ENCODE data around the gene ANAPC2.

ANAPC2 gene

DNA sequence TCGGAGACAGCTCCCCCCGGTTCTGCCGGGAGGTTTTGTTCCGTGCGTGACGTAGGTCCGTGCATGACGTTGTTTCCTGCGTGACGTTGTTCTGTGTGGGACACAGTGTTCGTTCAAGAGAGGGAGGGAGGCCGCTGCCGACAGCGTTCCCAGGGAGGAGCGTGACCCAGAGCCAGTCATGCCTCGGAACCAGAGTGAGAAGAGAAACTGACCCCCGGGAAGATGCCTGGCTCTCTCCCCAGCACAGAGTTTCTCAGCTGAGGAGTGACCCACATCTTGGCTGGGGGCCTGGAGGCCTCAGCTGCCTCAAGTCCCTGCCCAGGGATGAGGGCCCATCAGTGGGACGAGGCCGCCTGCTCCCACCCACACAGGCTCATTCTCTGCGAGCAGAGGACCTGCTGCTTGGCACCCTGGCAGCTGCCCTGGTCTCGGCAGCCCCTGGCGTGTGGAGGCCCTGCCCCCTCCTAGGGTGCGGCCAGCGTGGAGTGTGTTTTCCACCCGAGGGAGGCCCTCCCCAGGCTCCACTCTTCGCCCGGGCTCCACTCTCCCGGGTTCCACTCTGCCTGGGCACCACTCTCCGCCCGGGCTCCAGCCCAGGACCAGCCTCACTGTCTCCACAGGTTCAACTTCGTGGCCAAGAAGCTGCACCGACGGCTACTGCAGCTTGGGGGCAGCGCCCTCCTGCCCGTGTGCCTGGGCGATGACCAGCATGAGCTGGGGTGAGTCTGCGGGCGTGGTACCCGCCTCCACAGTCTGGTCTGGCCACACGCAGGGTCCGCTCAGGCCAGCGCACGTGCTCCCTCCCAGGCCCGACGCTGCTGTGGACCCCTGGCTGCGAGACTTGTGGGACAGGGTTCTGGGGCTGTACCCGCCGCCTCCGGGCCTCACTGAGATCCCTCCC is 25.1 kb upstream of the ANAPC2 start:
- DNase-seq: no peak

DNA sequence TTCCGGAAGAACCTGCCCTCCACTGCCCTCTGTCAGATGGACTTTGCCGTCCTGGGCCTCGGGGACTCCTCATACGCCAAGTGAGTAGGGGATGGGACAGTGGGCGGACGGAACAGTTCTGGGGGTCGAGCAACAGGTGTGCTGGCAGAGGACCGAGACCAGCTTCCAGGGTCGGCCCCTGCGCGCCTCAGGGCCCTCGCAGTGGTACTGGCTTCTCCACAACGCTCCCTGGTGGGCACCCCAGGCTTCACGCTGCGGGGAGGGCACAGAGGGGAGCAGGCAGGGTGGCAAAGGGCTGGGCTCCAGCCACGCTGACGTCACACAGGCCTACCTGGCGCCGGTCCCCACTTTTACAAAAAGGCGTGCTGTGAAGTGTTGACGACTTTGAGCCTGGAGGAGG is 24.2 kb upstream of the ANAPC2 start:
- DNase-seq: no peak

DNA sequence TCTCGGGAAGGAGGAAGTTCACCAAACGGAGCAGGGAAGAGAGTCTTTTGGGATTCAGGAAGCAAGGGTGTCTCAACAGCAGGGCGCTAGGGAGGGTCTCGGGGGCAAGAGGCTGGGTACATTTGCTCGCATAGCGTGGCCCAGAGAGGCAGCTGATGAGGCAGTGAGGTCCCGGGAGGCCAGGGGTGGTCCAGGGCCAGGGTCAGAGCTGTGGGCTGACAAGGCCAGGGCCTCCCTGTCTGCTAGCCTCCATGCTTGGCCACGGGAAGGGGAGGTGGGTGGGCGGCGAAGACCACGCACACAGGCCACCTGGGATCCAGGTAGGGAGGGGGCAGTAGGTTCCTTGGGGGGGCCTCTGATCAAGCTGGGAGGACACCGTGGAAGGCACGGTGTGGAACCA is 23.2 kb upstream of the ANAPC2 start:
- DNase-seq: no peak

DNA sequence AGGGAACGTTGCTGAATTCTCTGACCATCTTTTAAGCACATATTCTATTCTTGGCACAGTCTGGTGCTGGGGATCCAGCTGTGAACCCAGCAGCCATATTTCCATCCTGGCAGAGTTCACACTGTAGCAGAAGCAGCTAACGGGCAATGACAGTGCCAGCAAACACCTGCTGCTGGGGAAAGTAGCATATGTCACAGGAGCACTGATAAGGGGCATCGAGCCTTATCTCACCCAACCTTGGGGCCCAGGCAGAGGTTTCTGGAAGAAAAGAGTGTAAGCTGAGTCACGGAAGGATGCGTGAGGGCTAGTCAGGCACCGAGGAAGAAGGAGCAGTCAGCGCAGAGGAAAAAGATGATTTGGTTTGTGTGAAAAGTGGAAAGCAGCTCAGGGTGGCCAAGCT is 18.2 kb upstream of the ANAPC2 start:
- no peak for DNase-seq

DNA sequence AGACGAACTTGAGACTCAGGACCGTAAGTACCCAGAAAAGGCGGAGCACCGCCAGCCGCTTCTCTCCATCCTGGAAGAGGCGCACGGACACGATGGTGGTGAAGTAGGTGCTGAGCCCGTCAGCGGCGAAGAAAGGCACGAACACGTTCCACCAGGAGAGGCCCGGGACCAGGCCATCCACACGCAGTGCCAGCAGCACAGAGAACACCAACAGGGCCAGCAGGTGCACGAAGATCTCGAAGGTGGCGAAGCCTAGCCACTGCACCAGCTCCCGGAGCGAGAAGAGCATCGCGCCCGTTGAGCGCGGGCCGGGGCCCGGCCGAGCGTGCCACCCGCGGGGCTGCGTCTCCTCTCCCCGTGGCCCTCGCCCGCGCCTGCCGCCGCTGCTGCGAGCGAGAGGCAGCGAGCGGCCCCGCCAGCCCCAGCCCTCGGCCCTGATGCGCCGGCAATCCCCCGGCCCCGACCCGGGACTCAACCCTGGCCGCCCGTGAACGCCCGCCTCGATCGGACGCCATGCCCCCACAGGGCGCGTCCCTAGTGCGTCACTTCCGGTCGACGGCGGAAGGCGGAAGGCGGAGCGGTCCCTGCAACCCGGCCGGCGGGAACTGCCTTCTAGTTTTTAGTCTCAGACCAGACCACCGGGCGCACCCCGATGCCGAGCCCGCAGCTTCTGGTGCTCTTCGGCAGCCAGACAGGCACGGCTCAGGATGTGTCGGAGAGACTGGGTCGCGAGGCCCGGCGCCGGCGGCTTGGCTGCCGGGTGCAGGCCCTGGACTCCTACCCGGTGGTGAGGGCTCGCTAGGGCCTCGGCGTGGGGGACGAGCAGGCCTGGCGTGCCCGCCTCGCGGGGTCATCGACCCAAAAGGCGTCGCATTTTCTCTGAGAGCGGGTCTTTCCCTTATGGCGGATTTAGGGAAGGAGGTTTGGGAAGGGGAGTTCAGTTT is 17.0 kb upstream of the ANAPC2 start, which contains the start of the genes NDOR1 and TMEM203:
Gene NDOR1, plus strand, starts transcription at position 575 of the 944 bp plus-strand sequence. Its CDS starts 78 bp downstream, at position 653.
Gene TMEM203, minus strand, starts transcription at position 523 of the 944 bp plus-strand sequence. Its CDS starts 234 bp downstream, at position 289.
- peak; percentile 13 for DNase-seq

DNA sequence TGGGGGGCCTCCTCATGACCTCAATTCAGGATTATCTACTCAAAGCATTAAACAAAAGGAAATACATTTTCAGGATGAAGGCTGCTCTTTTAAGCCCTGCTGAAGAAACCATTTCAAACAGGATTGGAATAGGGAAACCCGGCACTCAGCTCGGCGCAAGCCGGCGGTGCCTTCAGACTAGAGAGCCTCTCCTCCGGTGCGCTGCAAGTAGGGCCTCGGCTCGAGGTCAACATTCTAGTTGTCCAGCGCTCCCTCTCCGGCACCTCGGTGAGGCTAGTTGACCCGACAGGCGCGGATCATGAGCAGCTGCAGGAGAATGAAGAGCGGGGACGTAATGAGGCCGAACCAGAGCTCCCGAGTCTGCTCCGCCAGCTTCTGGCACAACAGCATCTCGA is 16.4 kb upstream of the ANAPC2 start:
- no peak for DNase-seq

DNA sequence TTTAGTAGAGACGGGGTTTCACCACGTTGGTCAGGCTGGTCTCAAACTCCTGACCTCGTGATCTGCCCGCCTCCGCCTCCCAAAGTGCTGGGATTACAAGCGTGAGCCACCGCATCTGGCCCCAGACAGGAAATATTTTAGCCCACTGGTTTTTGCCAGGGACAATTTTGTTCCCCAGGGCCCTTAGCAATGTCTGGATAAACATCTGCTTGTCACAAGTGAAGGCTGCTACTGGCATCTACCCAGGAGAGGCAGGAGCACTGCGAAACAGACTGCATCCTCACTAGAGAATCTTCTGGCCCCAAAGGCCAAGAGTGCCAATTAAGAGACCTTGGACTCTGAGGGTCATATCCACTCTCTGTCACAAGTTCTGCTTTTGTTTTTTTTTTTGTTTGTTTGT is 14.6 kb upstream of the ANAPC2 start:
- no peak for DNase-seq

DNA sequence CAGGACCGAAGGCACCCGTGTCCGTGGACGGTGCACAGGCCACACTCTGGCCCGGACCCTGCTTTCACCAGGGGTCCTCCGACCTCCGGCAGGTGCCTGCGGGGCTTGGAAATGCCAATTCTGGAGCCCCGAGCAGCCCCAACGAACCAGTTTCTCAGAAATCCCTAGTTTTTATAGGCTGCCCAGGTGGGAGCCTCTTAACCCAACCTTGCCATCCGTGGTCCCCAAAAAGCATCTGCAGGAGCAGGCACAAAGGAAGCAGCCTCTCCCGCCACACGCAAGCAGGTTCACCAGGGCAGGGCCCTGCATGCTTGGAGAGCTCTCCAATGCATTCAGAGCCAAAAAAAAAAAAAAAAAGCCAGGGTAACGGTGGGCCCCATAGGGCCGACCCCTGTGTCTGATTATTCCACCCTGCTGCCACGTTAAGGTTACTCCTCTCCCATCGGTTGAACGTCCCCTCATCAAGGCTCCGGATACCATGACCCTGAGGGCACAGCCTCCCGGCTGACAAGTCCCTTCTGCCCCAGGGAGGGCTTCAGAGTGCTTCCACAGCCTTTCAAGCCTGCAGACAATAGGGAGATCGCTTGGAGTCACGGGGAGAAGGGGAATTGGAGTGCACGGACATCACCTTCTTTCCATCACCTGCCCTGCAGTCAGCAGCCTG is 13.0 kb upstream of the ANAPC2 start:
- DNase-seq: no peak

DNA sequence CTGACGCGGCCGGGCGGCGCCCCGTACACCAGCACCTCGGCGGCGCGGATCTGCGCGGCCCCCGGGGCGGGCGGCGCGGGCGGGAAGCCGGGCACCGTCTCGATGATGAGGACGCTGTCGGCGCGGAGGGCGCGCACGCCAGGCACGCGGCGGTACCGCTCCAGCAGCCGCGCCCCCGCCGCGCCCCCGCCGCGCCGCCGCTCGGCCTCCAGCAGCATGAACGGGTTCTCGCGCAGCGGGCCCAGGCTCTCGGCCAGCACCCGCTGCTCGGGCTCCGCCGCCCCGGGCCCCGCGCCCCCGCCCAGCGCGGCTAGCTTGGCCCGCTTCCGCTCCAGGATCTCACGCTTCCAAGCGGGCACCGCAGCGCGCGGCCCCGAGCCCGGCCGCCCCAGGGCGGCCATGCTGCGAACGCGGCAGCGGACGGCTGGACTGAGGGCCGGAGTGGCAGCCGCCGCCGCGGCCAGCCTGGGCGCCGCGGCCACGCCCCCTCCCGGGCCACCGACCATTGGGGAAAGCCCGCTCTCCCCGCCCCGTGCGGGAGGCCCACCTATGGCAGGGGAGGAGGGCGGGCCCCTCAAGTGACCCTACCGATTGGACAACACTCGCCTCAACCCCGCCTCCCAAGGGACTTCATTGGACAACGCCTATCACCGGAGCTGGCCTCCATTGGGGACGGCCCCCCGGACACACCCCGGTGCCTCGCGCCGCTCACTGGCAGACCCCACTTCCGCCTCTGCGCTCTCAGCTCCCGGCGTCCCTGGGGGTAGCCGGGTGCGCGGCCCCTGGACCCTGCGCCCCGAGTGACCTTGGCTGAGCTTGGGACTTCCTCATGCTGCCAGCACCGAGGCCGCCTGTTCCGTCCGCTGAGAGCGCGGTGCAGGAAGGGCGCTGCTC is 12.2 kb upstream of the ANAPC2 start, which contains the start of gene TPRN:
Gene TPRN, minus strand, starts transcription at position 431 of the 894 bp plus-strand sequence. Its CDS starts 30 bp downstream, at position 401.
- DNase-seq: peak; percentile 93

DNA sequence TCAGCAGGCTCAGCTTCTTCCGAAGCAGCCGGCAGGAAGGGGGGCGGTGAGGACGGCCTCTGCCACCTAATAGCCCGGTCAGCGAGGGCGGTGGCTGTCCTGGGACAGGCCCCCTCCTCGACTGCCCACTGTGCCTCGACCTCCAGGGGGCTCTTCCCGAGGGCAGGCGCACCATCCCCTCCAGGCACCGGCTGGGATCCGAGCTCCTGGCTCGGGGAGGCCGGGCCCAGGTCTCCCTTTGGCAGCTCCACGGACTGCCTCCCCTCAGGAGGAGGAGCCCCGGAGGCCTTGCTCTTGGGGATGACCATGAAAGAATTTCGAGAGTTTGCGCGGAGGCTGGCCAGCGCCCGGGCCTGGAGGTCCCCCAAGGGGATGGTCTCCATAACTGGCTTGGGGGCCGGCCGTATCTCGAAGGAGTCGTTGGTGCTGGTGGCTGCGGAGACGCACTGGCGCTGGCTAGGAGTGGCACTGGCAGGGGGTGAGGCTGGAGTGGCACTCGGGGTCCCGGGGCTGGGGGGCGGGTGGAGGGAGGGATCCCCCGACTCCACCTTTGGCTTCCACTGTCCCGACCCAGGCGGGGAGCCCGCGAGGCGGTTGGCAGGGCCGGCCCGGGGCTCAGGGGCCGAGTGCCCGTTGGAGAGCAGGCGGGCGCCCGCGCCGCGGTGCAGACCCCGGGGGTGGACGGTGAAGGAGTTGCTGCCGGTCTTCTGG is 11.2 kb upstream of the ANAPC2 start:
- no peak for DNase-seq

DNA sequence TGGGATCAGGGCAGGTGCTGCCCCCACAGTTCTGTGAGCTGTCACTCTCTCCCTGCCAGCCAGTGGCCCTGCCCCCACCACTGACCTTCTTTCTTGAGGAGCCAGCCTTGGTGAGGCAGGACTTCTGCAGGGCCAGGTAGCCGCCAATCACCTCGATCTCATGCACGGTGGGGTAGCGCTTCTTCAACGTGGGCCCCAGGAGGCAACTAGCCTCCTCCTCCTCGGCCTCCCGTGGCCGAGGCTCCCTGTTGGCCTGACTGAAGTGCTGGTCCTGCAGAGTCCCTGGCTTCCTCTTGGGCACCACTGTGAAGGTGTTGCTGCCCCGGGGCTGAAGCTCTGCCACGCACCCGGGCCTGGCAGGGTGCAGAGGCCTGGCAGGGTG is 10.5 kb upstream of the ANAPC2 start:
- no peak for DNase-seq

DNA sequence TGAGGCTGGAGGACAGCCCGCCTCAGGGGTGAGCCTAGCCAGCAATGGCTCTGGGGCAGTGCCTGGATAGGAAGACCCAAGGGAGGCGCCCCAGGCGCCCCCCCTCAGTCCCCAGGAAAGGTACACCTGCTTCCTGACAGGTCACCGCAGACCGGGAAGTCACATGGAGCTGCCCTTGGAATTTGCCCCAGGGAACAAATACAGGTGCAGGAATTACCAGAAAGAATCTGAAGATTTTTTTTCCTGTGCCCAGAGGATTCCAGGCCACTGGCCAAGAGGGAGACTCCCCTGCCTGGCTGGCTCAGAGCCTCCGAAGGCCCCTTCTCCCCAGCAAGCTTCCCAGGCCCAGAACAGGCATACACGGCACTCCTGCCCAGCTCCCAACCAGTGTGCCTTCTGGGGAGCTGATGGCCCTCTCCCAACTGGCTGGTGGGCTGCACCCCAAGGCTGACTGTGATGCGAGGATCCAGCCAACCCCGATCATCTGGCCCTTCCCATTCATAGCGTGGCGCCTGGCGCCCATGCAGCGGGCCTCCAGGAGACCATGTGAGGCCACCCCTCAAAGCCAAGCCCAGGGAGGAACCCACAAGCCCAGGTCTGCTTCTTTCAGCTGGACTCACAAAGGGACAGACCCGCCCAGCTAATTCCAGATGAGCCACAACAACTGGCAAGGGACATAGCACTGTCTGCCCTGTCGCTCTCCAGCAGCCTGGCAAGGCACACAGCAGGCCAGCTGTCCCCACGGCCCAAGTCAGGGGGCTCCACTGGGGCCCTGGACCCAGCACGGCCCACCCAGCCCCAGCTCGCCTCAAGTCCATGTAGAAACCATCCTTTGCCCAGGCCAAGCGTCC is 9.9 kb upstream of the ANAPC2 start:
- no peak for DNase-seq

DNA sequence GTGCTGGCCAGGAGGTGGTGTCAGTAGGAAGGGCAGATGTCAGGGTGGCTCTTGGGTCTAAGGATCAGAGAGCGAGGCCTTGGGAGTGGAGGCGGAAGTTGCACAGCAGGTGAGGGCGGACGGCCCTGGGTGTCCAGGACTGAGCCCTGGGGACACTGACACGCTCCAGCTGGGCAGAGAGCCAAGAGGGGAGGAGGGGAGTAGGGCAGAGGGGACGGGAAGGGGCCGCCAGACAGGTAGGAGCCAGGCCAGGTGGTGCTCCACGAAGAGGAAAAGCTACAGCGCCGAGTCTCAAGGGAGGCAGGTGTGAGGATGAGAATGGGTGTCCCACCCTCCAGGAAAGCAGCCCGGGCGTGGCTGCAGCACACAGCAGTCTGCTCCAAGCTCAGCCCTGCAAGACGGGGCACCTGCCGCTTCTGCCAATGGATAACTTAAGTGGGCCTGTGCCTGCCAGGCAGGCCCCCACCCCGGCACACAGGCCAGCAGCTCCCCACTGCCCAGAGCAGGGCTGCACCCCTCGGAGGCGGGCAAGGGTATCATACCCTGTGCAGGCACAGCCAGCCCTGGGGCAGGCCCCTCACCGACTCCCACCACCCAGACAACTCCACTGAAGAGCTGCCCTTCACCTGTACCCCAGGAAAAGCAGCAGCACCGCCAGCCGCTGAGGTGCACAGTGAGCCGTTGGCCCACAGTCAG is 7.3 kb upstream of the ANAPC2 start:
- DNase-seq: peak; percentile 84

DNA sequence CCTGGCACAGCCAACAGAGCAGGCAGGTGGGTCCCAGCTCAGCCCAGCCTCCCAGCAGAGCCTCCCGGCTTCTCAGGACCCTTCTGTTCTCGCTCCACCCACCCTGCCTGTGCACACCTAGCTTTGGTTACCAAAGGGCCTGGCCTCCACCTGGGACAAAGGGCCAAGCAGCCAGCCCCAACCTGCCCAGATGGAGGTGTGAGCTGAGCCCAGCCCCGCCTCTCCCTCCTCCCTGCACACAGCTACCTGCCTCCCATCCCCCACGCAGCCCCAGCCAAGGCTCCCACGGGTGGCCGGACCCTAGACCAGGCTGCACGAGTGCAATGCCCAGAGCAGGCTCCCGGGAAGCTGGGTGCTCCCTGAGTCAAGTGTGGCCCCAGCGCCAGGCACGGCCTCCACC is 6.5 kb upstream of the ANAPC2 start:
- no peak for DNase-seq

DNA sequence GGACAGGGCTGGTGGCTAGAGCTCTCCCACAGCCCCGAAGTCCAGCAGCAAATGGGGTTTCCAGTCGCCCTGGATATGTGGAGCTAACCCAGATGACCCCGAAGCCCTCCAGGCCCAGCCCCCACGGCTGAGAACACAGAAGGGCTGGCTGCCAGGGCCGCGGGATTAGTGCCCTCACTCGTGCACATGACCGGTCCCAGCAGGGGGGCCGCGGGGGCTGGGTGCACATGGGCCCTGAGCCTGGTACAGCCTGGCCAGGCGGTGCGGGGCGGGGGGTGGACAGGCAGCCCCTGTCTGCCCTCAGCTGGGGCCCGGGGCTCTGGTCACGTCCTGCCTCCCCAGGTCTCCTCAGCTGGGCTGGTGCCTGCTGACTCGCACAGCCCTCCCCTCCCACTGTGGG is 6.0 kb upstream of the ANAPC2 start:
- DNase-seq: no peak

DNA sequence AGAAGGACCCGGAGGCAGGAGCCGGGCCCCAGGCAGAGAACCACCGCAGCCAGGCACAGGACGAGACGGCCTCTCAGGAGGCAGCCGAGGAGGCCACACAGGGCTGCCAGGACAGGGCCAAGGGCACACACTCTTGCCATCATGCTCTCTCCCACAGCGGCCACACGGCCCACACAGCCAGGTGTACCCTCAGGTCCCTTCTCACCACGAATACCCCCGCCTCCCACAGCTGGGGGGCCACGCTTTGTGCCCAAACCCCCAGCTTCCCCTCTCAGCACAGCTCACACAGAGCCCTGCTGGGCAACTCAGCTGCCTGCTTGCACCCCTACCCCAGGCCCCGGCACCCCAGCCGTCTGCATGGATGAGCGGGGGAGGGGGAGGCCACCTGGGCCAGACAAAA is 5.4 kb upstream of the ANAPC2 start:
- DNase-seq: no peak

DNA sequence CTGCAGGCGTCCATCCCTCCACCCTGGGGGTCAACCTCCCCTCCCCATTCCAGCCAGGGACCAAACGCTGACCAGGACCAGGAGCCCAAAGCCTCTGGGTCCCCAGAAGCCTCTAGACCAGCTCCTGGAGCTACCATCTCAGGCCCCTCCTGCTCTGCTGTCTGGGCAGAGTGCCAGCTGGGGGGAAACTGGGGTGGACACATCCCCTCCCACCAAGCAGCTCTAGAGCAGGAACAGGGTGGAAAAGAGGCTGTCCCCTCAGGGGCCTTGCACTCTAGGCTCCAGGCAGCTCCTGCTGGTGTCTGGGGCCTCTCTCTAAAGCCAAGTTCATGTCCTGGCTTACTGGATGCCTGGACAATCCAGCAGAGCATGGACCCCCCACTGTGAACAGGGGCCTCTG is 4.5 kb upstream of the ANAPC2 start:
- DNase-seq: no peak

DNA sequence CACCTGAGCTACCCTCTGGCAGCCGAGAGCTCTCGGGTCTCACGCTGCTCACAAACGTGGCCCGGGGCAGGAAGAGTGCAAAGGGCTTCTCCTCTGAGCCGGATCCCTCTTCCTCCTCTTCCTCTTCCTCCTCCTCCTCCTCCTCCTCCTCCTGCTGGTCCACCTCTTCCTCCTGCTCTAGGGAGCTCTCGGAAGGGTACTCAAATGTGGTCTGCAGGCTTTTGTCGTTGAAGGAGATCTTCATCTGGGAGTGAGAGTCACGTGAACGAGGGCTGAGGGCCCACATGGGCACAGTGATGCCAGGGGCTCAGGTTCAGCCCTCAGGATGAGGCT is 4.1 kb upstream of the ANAPC2 start:
- no peak for DNase-seq

DNA sequence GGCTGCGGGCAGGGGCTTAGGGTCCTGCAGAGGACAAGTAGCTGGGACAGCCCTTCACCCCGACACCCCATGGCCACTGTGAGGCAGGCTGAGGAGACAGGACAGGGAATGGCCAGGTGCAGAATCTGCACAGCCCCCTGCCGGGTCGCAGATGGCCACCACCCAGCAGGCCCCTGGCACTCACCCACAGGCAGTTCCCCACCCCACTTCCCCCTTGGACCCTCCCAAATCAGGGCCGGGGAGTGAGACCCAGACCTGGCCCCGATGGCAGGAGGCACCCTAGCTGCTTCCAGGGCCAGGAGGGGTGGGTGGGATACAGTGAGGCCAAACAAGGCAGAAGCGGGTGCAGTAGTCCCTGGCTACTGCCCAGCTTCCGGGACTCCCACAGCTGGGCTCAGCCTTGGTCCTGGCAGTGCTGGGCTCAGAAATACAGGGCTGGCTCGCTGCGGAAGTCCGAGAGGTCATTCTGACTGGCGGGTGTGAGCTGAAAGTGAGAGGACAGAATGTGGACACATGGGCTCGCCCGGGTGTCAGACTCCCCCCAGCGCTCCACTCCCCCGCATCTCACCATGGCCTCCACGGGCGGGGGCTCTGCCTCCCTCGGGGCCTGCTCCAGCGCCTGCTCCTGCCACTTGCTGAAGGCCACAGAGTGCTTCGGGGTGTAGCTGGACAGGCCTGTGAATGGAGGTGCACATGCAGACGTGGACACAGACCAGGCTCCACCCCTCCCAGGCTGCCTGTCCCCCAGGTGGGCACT is 3.5 kb upstream of the ANAPC2 start:
- DNase-seq: no peak

All from NCI-H526 treated with DMSO at 0.1 percent for 48 hours (cell line).